SK-N-SH (cell line): ENCODE data around the gene PEBP1. TPM values are rescaled to one million over a fixed set of nuclear protein-coding genes. Genes with fewer than 3 reads are reported as not detected.
"Not testable (repeated sequence)": the region's sequence is repeated elsewhere in the genome, so short reads cannot be mapped to it uniquely, and the experiment has no call there.

Experiments
- CTCF ChIA-PET: fragments of 300-600, 350-600 bp; formaldehyde crosslinking; extraction: SDS; loops from one replicate; lab custom pipeline; 2021; lab: Yijun Ruan, JAX
- POLR2A ChIA-PET: fragments of 350-600 bp; sonication (Branson Sonifier 250); formaldehyde crosslinking; extraction: SDS; loops from one replicate; lab custom pipeline; 2020; ENCODE audit warnings: antibody characterized with exemption, inconsistent platforms; lab: Yijun Ruan, JAX
- DNase-seq: peaks from one replicate; pipeline ENCODE4 v3.0.0; 2012
- H2AFZ ChIP-seq: fragments of 200-600 bp; sonication (generic); 2 replicates; pipeline ENCODE4 v1.8.1; 2016; ENCODE audit warnings: antibody characterized with exemption, mild to moderate bottlenecking, low read depth
- H3F3A ChIP-seq: fragments of 200-600 bp; sonication (generic); replicated peaks from 2 replicates; pipeline ENCODE3; 2016; ENCODE audit warnings: antibody characterized with exemption, mild to moderate bottlenecking; ENCODE audit not compliant: insufficient read depth
- H3K27ac ChIP-seq, 2 experiments: fragments of 200-500 bp in 1 of 2; fragments of 200-600 bp in 1 of 2; sonication (Bioruptor generic) in 1 of 2; sonication (generic), shearing (Covaris generic) in 1 of 2; 2 replicates each; pipeline versions ENCODE4 v1.5.1 to v1.6.1; 2014 to 2016; ENCODE audit warnings: low read depth in 2 of 2, inconsistent platforms in 1 of 2, low read length in 1 of 2, mild to moderate bottlenecking in 1 of 2, mixed read lengths in 1 of 2
- H3K27me3 ChIP-seq: fragments of 200-600 bp; sonication (generic), shearing (Covaris generic); 2 replicates; pipeline ENCODE4 v1.6.1; 2016; ENCODE audit warnings: mixed run types; ENCODE audit not compliant: insufficient read depth
- H3K36me3 ChIP-seq, 2 experiments: fragments of 200-500 bp in 1 of 2; fragments of 200-600 bp in 1 of 2; sonication (Bioruptor generic) in 1 of 2; sonication (generic) in 1 of 2; replicated peaks in 1 of 2; 2 replicates each; pipeline versions ENCODE3 to v1.5.1; 2014 to 2016; ENCODE audit warnings: low read length in 1 of 2, mild to moderate bottlenecking in 1 of 2; ENCODE audit not compliant: insufficient read depth in 2 of 2, control insufficient read depth in 1 of 2
- H3K4me1 ChIP-seq, 2 experiments: fragments of 200-500 bp in 1 of 2; fragments of 200-600 bp in 1 of 2; sonication (Bioruptor generic) in 1 of 2; sonication (generic), shearing (Covaris generic) in 1 of 2; 2 replicates each; pipeline versions ENCODE4 v1.5.1 to v1.6.1; 2014 to 2016; ENCODE audit warnings: low read depth in 1 of 2, low read length in 1 of 2, mixed run types in 1 of 2; ENCODE audit not compliant: insufficient read depth in 2 of 2, control insufficient read depth in 1 of 2
- H3K4me2 ChIP-seq: fragments of 200-600 bp; sonication (generic), shearing (Covaris generic); 2 replicates; pipeline ENCODE4 v1.6.1; 2017; ENCODE audit warnings: mixed run types
- H3K4me3 ChIP-seq, 2 experiments: fragments of 200-500 bp in 1 of 2; fragments of 200-600 bp in 1 of 2; sonication (Bioruptor generic) in 1 of 2; sonication (generic), shearing (Covaris generic) in 1 of 2; 2 replicates each; pipeline versions ENCODE4 v1.5.1 to v1.8.1; 2014 to 2016; ENCODE audit warnings: low read depth in 2 of 2, inconsistent platforms in 1 of 2, low read length in 1 of 2, mild to moderate bottlenecking in 1 of 2, mixed read lengths in 1 of 2, moderate library complexity in 1 of 2
- H3K79me2 ChIP-seq: fragments of 200-600 bp; sonication (generic); 2 replicates; pipeline ENCODE4 v1.8.1; 2017; ENCODE audit warnings: mild to moderate bottlenecking; ENCODE audit not compliant: insufficient read depth
- H3K9ac ChIP-seq: fragments of 200-600 bp; sonication (generic); 2 replicates; pipeline ENCODE4 v1.6.1; 2017; ENCODE audit warnings: mixed run types
- H3K9me2 ChIP-seq: fragments of 200-600 bp; sonication (generic); 2 replicates; pipeline ENCODE4 v1.6.1; 2017; ENCODE audit warnings: mixed run types
- H3K9me3 ChIP-seq: fragments of 200-600 bp; sonication (generic); 2 replicates; pipeline ENCODE4 v1.6.1; 2017; ENCODE audit warnings: mixed run types, mild to moderate bottlenecking, moderate library complexity
- H4K20me1 ChIP-seq: fragments of 200-600 bp; sonication (generic); 2 replicates; pipeline ENCODE4 v1.6.1; 2017; ENCODE audit warnings: mild to moderate bottlenecking, mixed run types; ENCODE audit not compliant: insufficient read depth
- CTCF ChIP-seq: fragments of 200-600 bp; sonication (generic); IDR thresholded peaks from 2 replicates; pipeline ENCODE4 v1.6.1; 2017; ENCODE audit warnings: antibody characterized with exemption, mild to moderate bottlenecking, moderate library complexity
- ELF1 ChIP-seq: IDR thresholded peaks from 2 replicates; pipeline ENCODE4 v1.4.0; 2012
- EP300 ChIP-seq, 2 experiments: IDR thresholded peaks; 2 replicates each; pipeline versions ENCODE4 v1.4.0 to v1.6.1; 2012; ENCODE audit warnings: borderline replicate concordance in 1 of 2, low read depth in 1 of 2, low read length in 1 of 2
- GABPA ChIP-seq: IDR thresholded peaks from 2 replicates; pipeline ENCODE4 v1.4.0; 2012; ENCODE audit warnings: low read depth, mild to moderate bottlenecking
- JUND ChIP-seq: IDR thresholded peaks from 2 replicates; pipeline ENCODE4 v1.4.0; 2012
- MAX ChIP-seq: IDR thresholded peaks from 2 replicates; pipeline ENCODE4 v1.4.0; 2012; ENCODE audit warnings: low read depth
- MXI1 ChIP-seq: IDR thresholded peaks from 2 replicates; pipeline ENCODE4 v1.6.1; 2012; ENCODE audit warnings: mild to moderate bottlenecking, low read depth, low read length, improper control_type of control experiment
- NFIC ChIP-seq: IDR thresholded peaks from 2 replicates; pipeline ENCODE4 v1.4.0; 2012; ENCODE audit warnings: borderline replicate concordance
- RCOR1 ChIP-seq: fragments of 150-350 bp; IDR thresholded peaks from 2 replicates; pipeline ENCODE4 v1.6.1; 2017; ENCODE audit warnings: antibody characterized with exemption, low read length
- REST ChIP-seq: IDR thresholded peaks from 2 replicates; pipeline ENCODE4 v1.6.1; 2012; ENCODE audit warnings: mild to moderate bottlenecking, low read depth, low read length, moderate library complexity
- SIN3A ChIP-seq: IDR thresholded peaks from 2 replicates; pipeline ENCODE4 v1.6.1; 2012; ENCODE audit warnings: low read depth, mild to moderate bottlenecking, low read length, moderate library complexity, borderline replicate concordance
- TAF1 ChIP-seq: IDR thresholded peaks from 2 replicates; pipeline ENCODE4 v1.6.1; 2012; ENCODE audit warnings: low read depth, mild to moderate bottlenecking, low read length, moderate library complexity, borderline replicate concordance
- TEAD4 ChIP-seq: IDR thresholded peaks from 2 replicates; pipeline ENCODE4 v1.4.0; 2012; ENCODE audit warnings: mild to moderate bottlenecking, borderline replicate concordance; ENCODE audit not compliant: insufficient read depth
- USF2 ChIP-seq: fragments of 150-350 bp; IDR thresholded peaks from 2 replicates; pipeline ENCODE4 v1.6.1; 2017; ENCODE audit warnings: antibody characterized with exemption, low read length, low read depth, borderline replicate concordance
- ZBTB33 ChIP-seq: IDR thresholded peaks from 2 replicates; pipeline ENCODE4 v1.4.0; 2012; ENCODE audit warnings: low read depth, borderline replicate concordance
- WGBS: methylation state at CpG from one replicate; pipeline ENCODE4 v1.1.6; 2017; ENCODE audit warnings: low lambda C conversion rate; 5-methylcytosine and 5-hydroxymethylcytosine counted together
- polyA plus RNA-seq, 3 experiments: library from polyadenylated mRNA; depleted of rRNA; stranded (reverse); fragments of >200 nt; gene quantifications; 2 replicates each; pipeline ENCODE4 v1.2.3, GENCODE V29; 2012

Gene PEBP1
- polyA plus RNA-seq, 1 of the 3 experiments (the other 2 are of a cell fraction): 219 TPM

GRCh38 chr12:118126119-118126757, 9.7 kb upstream of the PEBP1 start (continued):
- no peak for TF ChIP-seq ZBTB33
- no peak for TF ChIP-seq USF2
- no peak for TF ChIP-seq GABPA
- TF ChIP-seq REST: no peak

- no peak for DNase-seq
- no peaks in the 10 kb centered on the region for H3K36me3 ChIP-seq
- H3K9me3 ChIP-seq: no peaks in the 10 kb centered on the region
- ChIA-PET CTCF (interaction anchor here (0.8 to 1.2 kb wide), 3 partner anchors 8 to 248 kb away, joined by 3 to 4 read pairs (median 3); no protein-coding TSS in a partner anchor), POLR2A (interaction anchor here (0.6 kb wide), 1 partner anchor 23 kb away, joined by 4 read pairs; no protein-coding TSS in a partner anchor)
- WGBS: 97% methylated on average over 5 of the region's 5 CpGs
- peaks cover 2% of the 10 kb centered on the region; the same call in 1 of the 2 replicates for H3K79me2 ChIP-seq
- H4K20me1 ChIP-seq: no peaks in the 10 kb centered on the region
- no peak overlapping the region for H3K4me3 ChIP-seq
- H3K4me1 ChIP-seq: no peaks in the 10 kb centered on the region
- no peak overlapping the region for H3K27ac ChIP-seq
- no peaks in the 10 kb centered on the region for H3K27me3 ChIP-seq
- no peak overlapping the region for H3K4me2 ChIP-seq
- TF ChIP-seq MXI1 (no peak), NFIC (no peak), TEAD4 (no peak), JUND (no peak), RCOR1 (no peak), SIN3A (no peak), TAF1 (no peak), ELF1 (no peak), EP300 (IDR thresholded peaks at IDR 0.05; ENCODE audit: borderline replicate concordance in 1 of 2, low read depth in 1 of 2, low read length in 1 of 2) (no peak), MAX (no peak), CTCF (no peak), USF2 (no peak)
- H3K9me2 ChIP-seq: no peaks in the 10 kb centered on the region
- no peaks in the 10 kb centered on the region for H3F3A ChIP-seq
- no peak overlapping the region for H2AFZ ChIP-seq
- H3K9ac ChIP-seq: no peak overlapping the region
Observed at GRCh38 chr12:118127867-118128266, 8.1 kb upstream of the PEBP1 start.

GRCh38 chr12:118129436-118129835, 6.5 kb upstream of the PEBP1 start:
- H3F3A ChIP-seq, H3K27me3 ChIP-seq, H3K9me3 ChIP-seq, H3K4me2 ChIP-seq, H4K20me1 ChIP-seq, H3K79me2 ChIP-seq, DNase-seq, H3K27ac ChIP-seq, H3K9me2 ChIP-seq, H3K36me3 ChIP-seq, H2AFZ ChIP-seq, POLR2A ChIA-PET, H3K9ac ChIP-seq, H3K4me1 ChIP-seq, H3K4me3 ChIP-seq: not testable (repeated sequence)
- 96% methylated on average over 5 of the region's 5 CpGs for WGBS
- CTCF ChIA-PET: interaction anchor here (1.3 kb wide), 1 partner anchor 8 kb away, joined by 5 read pairs; no protein-coding TSS in a partner anchor
